SK-N-SH (cell line): Measurements from ENCODE around the gene GATA3. TPM values are rescaled to one million over a fixed set of nuclear protein-coding genes. Genes with fewer than 3 reads are reported as not detected.
A peak's percentile ranks its signal among the peaks of the same experiment; 100 is the strongest.

Experiments used
- CTCF ChIA-PET: fragments of 300-600, 350-600 bp; formaldehyde crosslinking; extraction: SDS; loops from one replicate; lab custom pipeline; 2021; lab: Yijun Ruan, JAX
- POLR2A ChIA-PET: fragments of 350-600 bp; sonication (Branson Sonifier 250); formaldehyde crosslinking; extraction: SDS; loops from one replicate; lab custom pipeline; 2020; ENCODE audit warnings: antibody characterized with exemption, inconsistent platforms; lab: Yijun Ruan, JAX
- DNase-seq: peaks from one replicate; pipeline ENCODE4 v3.0.0; 2012
- H2AFZ ChIP-seq: fragments of 200-600 bp; sonication (generic); 2 replicates; pipeline ENCODE4 v1.8.1; 2016; ENCODE audit warnings: antibody characterized with exemption, mild to moderate bottlenecking, low read depth
- H3F3A ChIP-seq: fragments of 200-600 bp; sonication (generic); replicated peaks from 2 replicates; pipeline ENCODE3; 2016; ENCODE audit warnings: antibody characterized with exemption, mild to moderate bottlenecking; ENCODE audit not compliant: insufficient read depth
- H3K27ac ChIP-seq, 2 experiments: fragments of 200-500 bp in 1 of 2; fragments of 200-600 bp in 1 of 2; sonication (Bioruptor generic) in 1 of 2; sonication (generic), shearing (Covaris generic) in 1 of 2; 2 replicates each; pipeline versions ENCODE4 v1.5.1 to v1.6.1; 2014 to 2016; ENCODE audit warnings: low read depth in 2 of 2, inconsistent platforms in 1 of 2, low read length in 1 of 2, mild to moderate bottlenecking in 1 of 2, mixed read lengths in 1 of 2
- H3K27me3 ChIP-seq: fragments of 200-600 bp; sonication (generic), shearing (Covaris generic); 2 replicates; pipeline ENCODE4 v1.6.1; 2016; ENCODE audit warnings: mixed run types; ENCODE audit not compliant: insufficient read depth
- H3K36me3 ChIP-seq, 2 experiments: fragments of 200-500 bp in 1 of 2; fragments of 200-600 bp in 1 of 2; sonication (Bioruptor generic) in 1 of 2; sonication (generic) in 1 of 2; replicated peaks in 1 of 2; 2 replicates each; pipeline versions ENCODE3 to v1.5.1; 2014 to 2016; ENCODE audit warnings: low read length in 1 of 2, mild to moderate bottlenecking in 1 of 2; ENCODE audit not compliant: insufficient read depth in 2 of 2, control insufficient read depth in 1 of 2
- H3K4me1 ChIP-seq, 2 experiments: fragments of 200-500 bp in 1 of 2; fragments of 200-600 bp in 1 of 2; sonication (Bioruptor generic) in 1 of 2; sonication (generic), shearing (Covaris generic) in 1 of 2; 2 replicates each; pipeline versions ENCODE4 v1.5.1 to v1.6.1; 2014 to 2016; ENCODE audit warnings: low read depth in 1 of 2, low read length in 1 of 2, mixed run types in 1 of 2; ENCODE audit not compliant: insufficient read depth in 2 of 2, control insufficient read depth in 1 of 2
- H3K4me2 ChIP-seq: fragments of 200-600 bp; sonication (generic), shearing (Covaris generic); 2 replicates; pipeline ENCODE4 v1.6.1; 2017; ENCODE audit warnings: mixed run types
- H3K4me3 ChIP-seq, 2 experiments: fragments of 200-500 bp in 1 of 2; fragments of 200-600 bp in 1 of 2; sonication (Bioruptor generic) in 1 of 2; sonication (generic), shearing (Covaris generic) in 1 of 2; 2 replicates each; pipeline versions ENCODE4 v1.5.1 to v1.8.1; 2014 to 2016; ENCODE audit warnings: low read depth in 2 of 2, inconsistent platforms in 1 of 2, low read length in 1 of 2, mild to moderate bottlenecking in 1 of 2, mixed read lengths in 1 of 2, moderate library complexity in 1 of 2
- H3K79me2 ChIP-seq: fragments of 200-600 bp; sonication (generic); 2 replicates; pipeline ENCODE4 v1.8.1; 2017; ENCODE audit warnings: mild to moderate bottlenecking; ENCODE audit not compliant: insufficient read depth
- H3K9ac ChIP-seq: fragments of 200-600 bp; sonication (generic); 2 replicates; pipeline ENCODE4 v1.6.1; 2017; ENCODE audit warnings: mixed run types
- H3K9me2 ChIP-seq: fragments of 200-600 bp; sonication (generic); 2 replicates; pipeline ENCODE4 v1.6.1; 2017; ENCODE audit warnings: mixed run types
- H3K9me3 ChIP-seq: fragments of 200-600 bp; sonication (generic); 2 replicates; pipeline ENCODE4 v1.6.1; 2017; ENCODE audit warnings: mixed run types, mild to moderate bottlenecking, moderate library complexity
- H4K20me1 ChIP-seq: fragments of 200-600 bp; sonication (generic); 2 replicates; pipeline ENCODE4 v1.6.1; 2017; ENCODE audit warnings: mild to moderate bottlenecking, mixed run types; ENCODE audit not compliant: insufficient read depth
- EP300 ChIP-seq, 2 experiments: IDR thresholded peaks; 2 replicates each; pipeline versions ENCODE4 v1.4.0 to v1.6.1; 2012; ENCODE audit warnings: borderline replicate concordance in 1 of 2, low read depth in 1 of 2, low read length in 1 of 2
- FOSL2 ChIP-seq: IDR thresholded peaks from 2 replicates; pipeline ENCODE4 v1.4.0; 2012; ENCODE audit warnings: low read depth, mild to moderate bottlenecking, moderate library complexity, borderline replicate concordance
- GABPA ChIP-seq: IDR thresholded peaks from 2 replicates; pipeline ENCODE4 v1.4.0; 2012; ENCODE audit warnings: low read depth, mild to moderate bottlenecking
- IRF3 ChIP-seq: fragments of 150-350 bp; IDR thresholded peaks from 2 replicates; pipeline ENCODE4 v1.6.1; 2016; ENCODE audit warnings: mild to moderate bottlenecking, low read depth, low read length
- JUND ChIP-seq: IDR thresholded peaks from 2 replicates; pipeline ENCODE4 v1.4.0; 2012
- MAX ChIP-seq: IDR thresholded peaks from 2 replicates; pipeline ENCODE4 v1.4.0; 2012; ENCODE audit warnings: low read depth
- MXI1 ChIP-seq: IDR thresholded peaks from 2 replicates; pipeline ENCODE4 v1.6.1; 2012; ENCODE audit warnings: mild to moderate bottlenecking, low read depth, low read length, improper control_type of control experiment
- NRF1 ChIP-seq: IDR thresholded peaks from 2 replicates; pipeline ENCODE4 v1.6.1; 2012; ENCODE audit warnings: low read depth, mild to moderate bottlenecking, low read length
- PBX3 ChIP-seq: IDR thresholded peaks from 2 replicates; pipeline ENCODE4; 2012
- RAD21 ChIP-seq: IDR thresholded peaks from 2 replicates; pipeline ENCODE4 v1.6.1; 2012; ENCODE audit warnings: mild to moderate bottlenecking, low read length
- RXRA ChIP-seq: IDR thresholded peaks from 2 replicates; pipeline ENCODE4 v1.4.0; 2012; ENCODE audit warnings: low read depth, mild to moderate bottlenecking, borderline replicate concordance
- TCF12 ChIP-seq: IDR thresholded peaks from 2 replicates; pipeline ENCODE4 v1.4.0; 2012
- USF1 ChIP-seq: IDR thresholded peaks from 2 replicates; pipeline ENCODE4 v1.4.0; 2012; ENCODE audit warnings: low read depth, borderline replicate concordance
- WGBS: methylation state at CpG from one replicate; pipeline ENCODE4 v1.1.6; 2017; ENCODE audit warnings: low lambda C conversion rate; 5-methylcytosine and 5-hydroxymethylcytosine counted together
- polyA plus RNA-seq, 3 experiments: library from polyadenylated mRNA; depleted of rRNA; stranded (reverse); fragments of >200 nt; gene quantifications; 2 replicates each; pipeline ENCODE4 v1.2.3, GENCODE V29; 2012

The GATA3 gene
- polyA plus RNA-seq, 1 of the 3 experiments (the other 2 are of a cell fraction), result 14.3 TPM

- peaks cover 32 to 39% of the 10 kb centered on the region in 2 experiments for H3K4me1 ChIP-seq
- H3K4me2 ChIP-seq, result peak overlapping the region; percentile 80
- DNase-seq, result peak; percentile 51
- peaks cover 70% of the 10 kb centered on the region for H3K79me2 ChIP-seq
- WGBS, result 28% methylated on average over 10 of the region's 15 CpGs
- H3K36me3 ChIP-seq, result peaks cover 65 to 76% of the 10 kb centered on the region in 2 experiments
- H3K4me3 ChIP-seq, result peak overlapping the region in 1 of 2 experiments; percentile 29; a peak in 2 of 4 replicates
- H3F3A ChIP-seq, result peaks cover 89% of the 10 kb centered on the region
- H3K9ac ChIP-seq, result peak overlapping the region; percentile 16; the same call in 1 of the 2 replicates
- no peaks in the 10 kb centered on the region for H3K27me3 ChIP-seq
- H3K9me3 ChIP-seq, result no peaks in the 10 kb centered on the region
- H2AFZ ChIP-seq, result no peak overlapping the region
- CTCF ChIA-PET, result interaction anchor here (1.2 to 1.4 kb wide), 2 partner anchors 9 to 33 kb away, joined by 3 to 4 read pairs; no protein-coding TSS in a partner anchor
- POLR2A ChIA-PET, result interaction anchor here (2.2 kb wide), 1 partner anchor 12 kb away, joined by 5 read pairs; no protein-coding TSS in a partner anchor
- H3K27ac ChIP-seq, result peak overlapping the region; percentile 62 to 96
- H4K20me1 ChIP-seq, result peaks cover 46% of the 10 kb centered on the region
- no peaks in the 10 kb centered on the region for H3K9me2 ChIP-seq
- TF ChIP-seq RAD21 (no peak), FOSL2 (peak; percentile 60; the same call in 1 of the 2 replicates), RXRA (0 out of 2 replicates have a peak, but pooled peaks have one; percentile 47), JUND (peak; percentile 56), IRF3 (no peak), MAX (peak; percentile 61), USF1 (no peak), EP300 (IDR thresholded peaks at IDR 0.05; ENCODE audit: borderline replicate concordance in 1 of 2, low read depth in 1 of 2, low read length in 1 of 2) (peak in 1 of 2 experiments; percentile 13; a peak in 1 of 4 replicates), PBX3 (peak; percentile 29; the same call in 1 of the 2 replicates), MXI1 (peak; percentile 36; the same call in 1 of the 2 replicates), TCF12 (peak; percentile 43)
- TF ChIP-seq, all 33 proteins: peak for 8
Observed at GRCh38 chr10:8073691-8074416, 19.4 kb downstream of the GATA3 start.

- H4K20me1 ChIP-seq, result peaks cover 43% of the 10 kb centered on the region
- H3K36me3 ChIP-seq, result peaks cover 55 to 69% of the 10 kb centered on the region in 2 experiments
- peaks cover 60% of the 10 kb centered on the region for H3K79me2 ChIP-seq
- no peak overlapping the region for H2AFZ ChIP-seq
- H3K9me3 ChIP-seq, result no peaks in the 10 kb centered on the region
- ChIA-PET CTCF (interaction anchor here (0.7 to 1.5 kb wide), 6 partner anchors 9 to 102 kb away, joined by 3 to 4 read pairs (median 3); no protein-coding TSS in a partner anchor), POLR2A (interaction anchor here (0.6 to 2.2 kb wide), 3 partner anchors 9 to 42 kb away, joined by 4 to 5 read pairs (median 5); no protein-coding TSS in a partner anchor)
- H3K27ac ChIP-seq, result peak overlapping the region; percentile 40 to 96; a peak in 3 of 4 replicates
- WGBS, result 88% methylated on average over 14 of the region's 14 CpGs
- H3K9me2 ChIP-seq, result no peaks in the 10 kb centered on the region
- H3K27me3 ChIP-seq, result no peaks in the 10 kb centered on the region
- DNase-seq, result no peak
- no peak for TF ChIP-seq GABPA
- TF ChIP-seq EP300 (IDR thresholded peaks at IDR 0.05; ENCODE audit: borderline replicate concordance in 1 of 2, low read depth in 1 of 2, low read length in 1 of 2), result no peak
- TF ChIP-seq JUND, result no peak
- TF ChIP-seq NRF1, result no peak
- H3K4me1 ChIP-seq, result peaks cover 25 to 31% of the 10 kb centered on the region in 2 experiments
- H3K4me2 ChIP-seq, result no peak overlapping the region
- H3F3A ChIP-seq, result peaks cover 79% of the 10 kb centered on the region
- no peak overlapping the region for H3K4me3 ChIP-seq
- no peak overlapping the region for H3K9ac ChIP-seq
Observed at GRCh38 chr10:8074881-8075280, 20.4 kb downstream of the GATA3 start.
